CD4-positive, alpha-beta T cell treated with Interleukin-4 for 4 hours (primary cell): ENCODE data around the gene PSMB3.
"Not testable (repeated sequence)": the region's sequence is repeated elsewhere in the genome, so short reads cannot be mapped to it uniquely, and the experiment has no call there.

Experiments used
- DNase-seq: peaks from one replicate; pipeline ENCODE4 v3.0.0-alpha.2; 2020

The PSMB3 gene

DNA sequence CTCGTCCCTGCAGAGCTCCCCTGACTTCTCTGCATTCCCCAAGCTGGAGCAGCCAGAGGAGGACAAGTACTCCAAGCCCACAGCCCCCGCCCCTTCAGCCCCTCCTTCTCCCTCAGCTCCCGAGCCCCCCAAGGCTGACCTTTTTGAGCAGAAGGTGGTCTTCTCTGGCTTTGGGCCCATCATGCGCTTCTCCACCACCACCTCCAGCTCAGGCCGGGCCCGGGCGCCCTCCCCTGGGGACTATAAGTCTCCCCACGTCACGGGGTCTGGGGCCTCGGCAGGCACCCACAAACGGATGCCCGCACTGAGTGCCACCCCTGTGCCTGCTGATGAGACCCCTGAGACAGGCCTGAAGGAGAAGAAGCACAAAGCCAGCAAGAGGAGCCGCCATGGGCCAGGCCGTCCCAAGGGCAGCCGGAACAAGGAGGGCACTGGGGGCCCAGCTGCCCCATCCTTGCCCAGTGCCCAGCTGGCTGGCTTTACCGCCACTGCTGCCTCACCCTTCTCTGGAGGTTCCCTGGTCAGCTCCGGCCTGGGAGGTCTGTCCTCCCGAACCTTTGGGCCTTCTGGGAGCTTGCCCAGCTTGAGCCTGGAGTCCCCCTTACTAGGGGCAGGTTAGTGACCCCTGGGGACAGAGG, 36.1 kb upstream of the PSMB3 start:
- DNase-seq: no peak

DNA sequence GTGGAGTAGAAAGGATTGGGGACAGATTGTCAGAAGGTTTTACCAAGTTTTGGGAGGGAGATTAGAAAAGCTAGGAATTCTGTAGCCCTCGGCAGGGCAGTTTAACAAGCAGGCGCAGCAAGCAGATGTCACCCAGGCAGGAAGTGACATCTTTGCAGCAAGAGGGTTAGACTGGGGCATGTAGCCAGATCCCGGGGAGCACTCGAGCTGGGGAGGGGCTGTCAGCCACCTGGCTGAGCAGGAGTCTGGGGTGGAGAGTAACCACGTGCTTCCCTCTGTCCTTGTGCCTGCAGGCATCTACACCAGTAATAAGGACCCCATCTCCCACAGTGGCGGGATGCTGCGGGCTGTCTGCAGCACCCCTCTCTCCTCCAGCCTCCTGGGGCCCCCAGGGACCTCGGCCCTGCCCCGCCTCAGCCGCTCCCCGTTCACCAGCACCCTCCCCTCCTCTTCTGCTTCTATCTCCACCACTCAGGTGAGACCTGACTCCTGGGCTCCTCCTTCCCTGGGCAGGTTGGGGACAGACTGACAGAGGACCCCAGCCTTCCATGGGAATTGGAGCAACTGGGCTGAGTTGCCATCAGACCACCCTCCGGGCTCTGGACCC, 35.3 kb upstream of the PSMB3 start:
- no peak for DNase-seq

- DNase-seq: no peak
Measured at GRCh38 chr17:38719289-38719942, 33.1 kb upstream of the PSMB3 start.

DNA sequence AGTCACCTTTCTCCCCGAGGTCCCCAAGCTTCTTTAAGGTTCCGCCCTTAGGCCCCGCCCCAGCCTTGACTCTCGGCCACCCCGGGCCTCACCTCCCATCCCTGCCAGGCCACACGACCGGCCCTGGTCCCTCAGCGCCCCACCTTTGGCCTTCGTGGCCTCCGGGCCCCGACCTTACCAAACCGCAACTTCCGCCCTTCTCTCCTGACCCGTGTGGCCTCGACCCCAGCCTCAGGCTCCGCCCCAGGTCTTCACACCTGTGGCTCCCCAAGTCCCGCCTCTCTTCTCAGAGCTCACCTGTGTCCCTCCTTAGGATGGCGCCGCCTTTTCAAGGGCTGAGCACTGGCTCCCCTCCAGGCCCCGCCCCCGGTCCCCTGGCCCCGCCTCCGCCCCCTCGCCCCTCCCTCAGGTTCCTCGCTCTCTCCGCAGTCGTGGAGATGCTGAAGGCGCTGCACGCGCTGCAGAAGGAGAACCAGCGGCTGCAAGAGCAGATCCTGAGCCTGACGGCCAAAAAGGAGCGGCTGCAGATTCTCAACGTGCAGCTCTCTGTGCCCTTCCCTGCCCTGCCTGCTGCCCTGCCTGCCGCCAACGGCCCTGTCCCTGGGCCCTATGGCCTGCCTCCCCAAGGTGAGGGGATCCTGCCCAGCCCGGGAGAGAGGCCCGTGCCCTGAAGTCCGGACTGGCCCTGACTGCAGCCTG, 32.4 kb upstream of the PSMB3 start:
- no peak for DNase-seq

GRCh38 chr17:38720941-38721340, 31.6 kb upstream of the PSMB3 start:
- no peak for DNase-seq

DNA sequence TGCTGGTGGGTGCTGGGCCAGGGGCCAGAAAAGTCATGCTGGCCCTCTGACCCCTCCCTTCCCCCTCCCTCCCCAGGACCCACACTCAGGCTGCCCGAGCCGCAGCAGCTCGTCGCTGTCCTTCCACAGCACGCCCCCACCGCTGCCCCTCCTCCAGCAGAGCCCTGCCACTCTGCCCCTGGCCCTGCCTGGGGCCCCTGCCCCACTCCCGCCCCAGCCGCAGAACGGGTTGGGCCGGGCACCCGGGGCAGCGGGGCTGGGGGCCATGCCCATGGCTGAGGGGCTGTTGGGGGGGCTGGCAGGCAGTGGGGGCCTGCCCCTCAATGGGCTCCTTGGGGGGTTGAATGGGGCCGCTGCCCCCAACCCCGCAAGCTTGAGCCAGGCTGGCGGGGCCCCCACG, 30.7 kb upstream of the PSMB3 start:
- DNase-seq: no peak

GRCh38 chr17:38724337-38724988, 28.1 kb upstream of the PSMB3 start:
- DNase-seq: no peak

- no peak for DNase-seq
Measured at GRCh38 chr17:38725066-38725465, 27.5 kb upstream of the PSMB3 start.

- not testable (repeated sequence) for DNase-seq
Measured at GRCh38 chr17:38726145-38726544, 26.4 kb upstream of the PSMB3 start.

GRCh38 chr17:38727736-38728135, 24.8 kb upstream of the PSMB3 start:
- DNase-seq: peak; percentile 87

GRCh38 chr17:38728290-38728831, 24.2 kb upstream of the PSMB3 start:
- DNase-seq: peak; percentile 88

- DNase-seq: no peak
Measured at GRCh38 chr17:38729368-38729885, 23.1 kb upstream of the PSMB3 start.

- peak; percentile 81 for DNase-seq
Measured at GRCh38 chr17:38729886-38730525, 22.5 kb upstream of the PSMB3 start, which contains the start of gene CISD3. TSS of gene CISD3 (plus strand) at chr17:38730341. CDS start at chr17:38730359, 18 bp downstream.

- no peak for DNase-seq
Measured at GRCh38 chr17:38730526-38731379, 21.8 kb upstream of the PSMB3 start.

DNA sequence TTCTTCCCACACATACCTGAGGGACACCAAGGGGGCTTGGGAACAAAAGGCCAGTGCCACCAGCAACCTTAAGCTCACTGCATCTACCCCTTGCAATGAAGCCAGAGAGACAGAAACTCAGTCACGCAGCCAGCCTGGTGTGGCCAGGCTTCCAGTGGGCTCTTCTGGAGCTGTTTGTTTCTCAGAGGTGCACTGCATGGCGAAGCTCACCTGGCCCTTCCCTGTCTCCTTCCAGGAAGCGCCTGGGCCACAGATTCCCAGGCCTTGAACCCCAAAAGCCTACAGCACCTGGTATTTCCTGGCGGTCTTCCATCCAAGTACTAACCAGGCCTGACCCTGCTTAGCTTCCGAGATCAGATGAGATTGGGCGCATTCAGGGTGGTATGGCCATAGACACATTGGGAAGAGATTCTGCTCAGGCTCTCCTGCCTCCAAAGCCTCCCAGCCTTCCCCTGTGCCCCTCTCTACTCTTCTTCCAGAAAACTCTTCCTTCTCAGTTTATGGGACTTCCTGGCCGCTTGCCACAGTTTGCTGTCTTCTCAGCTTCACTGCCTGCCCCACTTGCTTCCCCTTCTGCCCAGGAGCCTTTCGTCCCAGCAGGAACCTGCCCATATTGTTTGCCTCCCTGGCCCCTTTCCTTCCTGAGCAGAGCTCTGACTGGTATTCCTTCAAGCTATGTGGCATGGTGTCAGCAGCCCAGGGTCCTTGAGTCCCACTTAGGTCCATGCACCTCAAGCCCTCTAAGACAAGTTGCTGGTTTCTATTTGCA, 20.8 kb upstream of the PSMB3 start:
- DNase-seq: no peak

DNA sequence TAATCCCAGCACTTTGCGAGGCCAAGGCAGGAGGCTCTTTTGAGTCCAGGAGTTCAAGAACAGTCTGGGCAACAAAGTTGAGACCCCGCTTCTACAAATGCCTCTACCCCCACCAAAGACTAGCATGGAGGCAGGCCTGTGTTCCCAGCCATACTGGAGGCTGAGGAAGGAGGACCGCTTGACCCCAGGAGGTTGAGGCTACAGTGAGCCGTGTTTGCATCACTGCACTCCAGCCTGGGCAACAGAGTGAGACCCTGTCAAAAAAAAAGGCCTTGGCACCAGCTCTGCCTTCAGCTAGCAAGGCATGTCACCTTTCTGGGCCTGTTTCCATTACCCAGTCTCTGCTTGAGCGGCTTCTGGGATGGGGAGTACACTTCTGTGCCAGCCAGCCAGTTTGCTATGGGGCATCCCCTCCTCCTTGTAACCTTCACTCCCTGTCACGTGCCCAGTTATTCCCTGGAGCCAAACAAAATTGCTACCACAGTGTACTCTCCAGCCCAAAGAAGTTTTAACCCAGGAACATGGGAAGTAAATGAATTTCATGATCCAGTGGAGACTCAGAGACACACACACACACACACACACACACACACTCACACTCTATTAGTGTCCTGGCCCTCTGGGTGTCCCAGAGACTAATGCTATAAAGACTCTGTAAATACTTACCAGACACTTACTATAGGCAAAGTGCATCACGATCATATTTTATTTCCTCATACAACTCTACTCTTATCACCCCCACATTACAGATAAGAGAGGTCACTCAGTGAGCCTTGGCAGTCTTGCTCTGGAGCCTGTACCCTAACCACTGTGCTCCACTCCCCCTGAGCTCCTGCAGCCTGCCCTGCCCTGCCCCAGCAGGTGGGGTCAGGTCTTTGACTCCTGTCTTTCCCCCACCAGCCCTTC, 19.9 kb upstream of the PSMB3 start:
- no peak for DNase-seq

DNA sequence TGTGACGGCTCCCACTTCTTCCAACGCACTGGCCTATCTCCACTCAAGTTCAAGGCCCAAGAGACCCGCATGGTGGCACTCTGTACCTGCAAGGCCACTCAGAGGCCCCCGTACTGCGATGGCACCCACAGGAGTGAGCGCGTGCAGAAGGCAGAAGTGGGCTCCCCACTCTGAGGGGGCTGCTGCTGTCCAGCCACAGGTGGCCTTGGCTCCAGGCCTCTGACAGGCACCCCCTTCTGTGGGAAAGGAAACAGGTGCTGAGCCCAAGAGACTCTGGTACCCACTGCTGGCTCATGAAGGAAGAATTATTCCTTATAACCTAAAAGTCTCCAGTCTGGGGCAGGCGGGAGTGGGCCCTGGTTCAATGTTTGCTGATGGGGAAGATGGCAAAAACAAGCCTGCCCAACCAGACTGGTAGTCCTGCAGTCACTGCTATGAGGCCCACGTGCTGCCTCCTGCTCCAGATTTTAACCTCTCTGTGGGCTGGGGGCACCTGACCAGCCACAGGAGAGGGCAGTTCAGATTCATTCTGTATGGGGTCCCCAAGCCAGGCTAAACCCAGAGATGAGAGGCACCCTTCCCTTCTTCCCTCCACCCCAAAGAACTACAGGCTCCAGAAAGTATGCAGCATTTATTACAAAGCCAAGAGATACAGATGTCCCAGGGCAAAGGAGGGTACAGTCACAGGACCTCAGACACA, 19.1 kb upstream of the PSMB3 start:
- DNase-seq: no peak
